HG03565 (cell line): ENCODE data around the gene MMP23B.
"Not testable (repeated sequence)": the region's sequence is repeated elsewhere in the genome, so short reads cannot be mapped to it uniquely, and the experiment has no call there.

Experiments
- ATAC-seq: cut with Tn5 transposase; IDR thresholded peaks from one replicate; pipeline ENCODE4 v1.9.1; 2021; ENCODE audit warnings: mild to moderate bottlenecking, moderate library complexity; ENCODE audit not compliant: unreplicated experiment

Gene MMP23B

GRCh38 chr1:1629430-1630190 is 2.4 kb upstream of the MMP23B start:
- ATAC-seq: no peak

- ATAC-seq: peak; percentile 55
These were observed 1.6 kb upstream of the MMP23B start for GRCh38 chr1:1630191-1630964.

GRCh38 chr1:1630965-1631781 is 800 bp upstream of the MMP23B start:
- ATAC-seq: no peak

- not testable (repeated sequence) for ATAC-seq
These were observed 1.4 kb downstream of the MMP23B start for GRCh38 chr1:1633409-1633808.

GRCh38 chr1:1634613-1635012 is 2.6 kb downstream of the MMP23B start:
- not testable (repeated sequence) for ATAC-seq

- ATAC-seq: not testable (repeated sequence)
These were observed 4.9 kb downstream of the MMP23B start for GRCh38 chr1:1636621-1637478.

GRCh38 chr1:1637479-1637875 is 5.5 kb downstream of the MMP23B start:
- ATAC-seq: not testable (repeated sequence)

GRCh38 chr1:1638528-1638927 is 6.6 kb downstream of the MMP23B start:
- not testable (repeated sequence) for ATAC-seq

GRCh38 chr1:1639368-1639767 is 7.4 kb downstream of the MMP23B start:
- ATAC-seq: not testable (repeated sequence)

GRCh38 chr1:1640081-1640480 is 8.1 kb downstream of the MMP23B start:
- not testable (repeated sequence) for ATAC-seq

GRCh38 chr1:1640711-1641461 is 8.9 kb downstream of the MMP23B start:
- ATAC-seq: not testable (repeated sequence)

- ATAC-seq: not testable (repeated sequence)
These were observed 14.4 kb downstream of the MMP23B start for GRCh38 chr1:1646326-1646725.

- ATAC-seq: not testable (repeated sequence)
These were observed 15.7 kb downstream of the MMP23B start for GRCh38 chr1:1647567-1648241.

GRCh38 chr1:1648265-1648664 is 16.3 kb downstream of the MMP23B start:
- not testable (repeated sequence) for ATAC-seq

GRCh38 chr1:1658583-1659549 is 26.9 kb downstream of the MMP23B start, which contains the start of gene CDK11B:
CDK11B (minus strand) TSS chr1:1659004; CDS start chr1:1657485, 1,519 bp downstream.
- peak; percentile 84 for ATAC-seq

GRCh38 chr1:1662392-1662791 is 30.4 kb downstream of the MMP23B start:
- ATAC-seq: not testable (repeated sequence)

- ATAC-seq: not testable (repeated sequence)
These were observed 31.0 kb downstream of the MMP23B start for GRCh38 chr1:1662830-1663560.
